Activated CD4-positive, alpha-beta T cell treated with anti-CD3 and anti-CD28 coated beads, Interleukin-2, amount 10 ng/mL, durations not matched to agents 24 days and 14 days (primary cell): Measurements from ENCODE around the gene CAPS. TPM values are rescaled to one million over a fixed set of nuclear protein-coding genes. Genes with fewer than 3 reads are reported as not detected.
"Not testable (repeated sequence)": the region's sequence is repeated elsewhere in the genome, so short reads cannot be mapped to it uniquely, and the experiment has no call there.

Source experiments
- DNase-seq: peaks from one replicate; pipeline ENCODE4 v3.0.0; 2022
- H3K27ac Mint-ChIP-seq: one replicate; pipeline ENCODE4 v1.8.0; 2022; ENCODE audit warnings: mild to moderate bottlenecking, mixed read lengths
- H3K27me3 Mint-ChIP-seq: one replicate; pipeline ENCODE4 v1.8.0; 2022; ENCODE audit warnings: mixed read lengths
- H3K36me3 Mint-ChIP-seq: one replicate; pipeline ENCODE4 v1.8.0; 2022; ENCODE audit warnings: low read depth, mild to moderate bottlenecking, mixed read lengths
- H3K4me1 Mint-ChIP-seq: one replicate; pipeline ENCODE4 v1.8.0; 2021; ENCODE audit warnings: mixed read lengths
- H3K4me3 Mint-ChIP-seq: one replicate; pipeline ENCODE4 v1.8.0; 2022; ENCODE audit warnings: mild to moderate bottlenecking, moderate library complexity, mixed read lengths
- H3K9me3 Mint-ChIP-seq: one replicate; pipeline ENCODE4 v1.8.0; 2021; ENCODE audit warnings: mixed read lengths
- intact Hi-C: fragments of 100-400 bp; cut with micrococcal nuclease; formaldehyde crosslinking; loops from one replicate; pipeline ENCODE4 v1.15.1; 2023
- total RNA-seq: library from RNA; stranded (reverse); gene quantifications from 2 replicates; pipeline ENCODE4 v1.2.3, GENCODE V29; 2022

Gene CAPS
- total RNA-seq: 4.0 and 4.1 TPM in 2 replicates

DNA sequence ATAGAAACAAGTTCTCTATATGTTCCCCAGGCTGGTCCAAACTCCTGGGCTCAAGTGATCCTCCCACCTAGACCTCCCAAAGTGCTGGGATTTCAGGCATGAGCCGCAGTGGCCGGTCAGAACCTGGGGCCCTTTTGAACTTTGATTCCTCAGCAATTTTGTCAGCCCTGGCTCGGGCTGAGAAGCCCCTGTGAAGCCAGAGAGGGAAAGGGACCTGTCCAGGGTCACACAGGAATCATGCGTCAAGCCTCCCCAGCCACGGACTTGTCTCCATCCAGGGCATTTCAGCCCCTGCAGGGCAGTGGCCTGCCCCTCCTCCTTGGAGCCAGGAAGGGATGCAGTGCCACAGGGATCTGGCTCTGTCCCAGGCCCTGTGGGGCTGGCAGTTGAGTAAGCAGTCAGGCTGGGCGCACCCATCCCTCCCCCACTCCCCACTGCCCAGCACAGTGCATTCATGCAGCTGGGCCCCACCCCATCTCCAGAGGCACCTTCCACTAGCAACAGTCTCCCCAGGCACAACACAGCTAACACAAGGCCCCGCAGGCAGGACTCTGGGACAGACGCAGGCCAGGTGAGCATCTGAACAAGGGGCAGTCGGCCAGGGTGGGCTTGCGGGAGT is at the start of gene CAPS:
Gene CAPS (plus strand): TSS at position 516 of the 619 bp plus-strand sequence. CDS start 153 bp downstream, outside the sequence.
- peaks cover 21% of the 10 kb centered on the region for H3K36me3 Mint-ChIP-seq
- no peak for DNase-seq
- intact Hi-C loops: no loop called here
- no peaks in the 10 kb centered on the region for H3K4me1 Mint-ChIP-seq
- H3K27ac Mint-ChIP-seq: no peak within 1 kb of the TSS
- no peaks in the 10 kb centered on the region for H3K27me3 Mint-ChIP-seq
- no peaks in the 10 kb centered on the region for H3K9me3 Mint-ChIP-seq
- H3K4me3 Mint-ChIP-seq: no peak within 1 kb of the TSS

DNA sequence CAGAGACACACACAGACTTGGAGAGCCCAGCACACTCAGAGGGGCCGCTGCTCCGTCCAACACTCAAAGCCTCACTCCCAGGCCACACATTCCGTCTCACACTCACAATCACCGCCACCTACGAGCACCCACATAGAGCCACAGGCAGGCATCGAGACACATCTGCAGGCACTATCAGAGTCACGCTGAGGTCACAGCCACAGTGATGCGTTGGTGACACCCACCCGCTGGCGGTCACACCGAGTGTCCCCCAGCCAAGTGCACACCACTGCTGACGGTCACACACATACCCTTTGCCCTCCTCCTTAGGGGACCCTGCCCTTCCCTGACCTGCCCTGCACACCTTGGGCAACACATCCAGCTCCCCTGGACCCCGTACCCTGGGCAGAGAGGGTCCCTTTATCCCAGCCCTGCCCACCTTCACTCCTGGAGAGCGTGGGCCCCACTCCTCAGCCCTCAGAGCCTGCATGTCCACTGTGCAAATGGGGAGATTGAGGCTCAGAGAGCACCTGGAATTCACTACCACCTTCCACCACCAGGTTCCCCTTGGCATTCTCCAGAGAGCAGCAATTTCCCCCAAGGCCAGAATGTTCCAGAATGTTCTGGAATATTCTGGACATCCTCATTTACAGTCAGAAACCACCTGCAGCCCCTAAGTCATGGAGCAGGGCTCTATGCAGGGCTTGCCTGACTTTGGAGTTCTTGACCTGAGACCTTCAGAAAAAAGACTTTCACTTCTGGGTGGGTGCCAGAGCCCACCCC is 49.1 kb upstream of the CAPS start:
- H3K36me3 Mint-ChIP-seq: no peaks in the 10 kb centered on the region
- H3K27ac Mint-ChIP-seq: peak overlapping the region; percentile 24
- DNase-seq: no peak
- no peaks in the 10 kb centered on the region for H3K4me1 Mint-ChIP-seq
- no peaks in the 10 kb centered on the region for H3K9me3 Mint-ChIP-seq
- no peaks in the 10 kb centered on the region for H3K27me3 Mint-ChIP-seq
- intact Hi-C loops: no loop called here
- no peak overlapping the region for H3K4me3 Mint-ChIP-seq

DNA sequence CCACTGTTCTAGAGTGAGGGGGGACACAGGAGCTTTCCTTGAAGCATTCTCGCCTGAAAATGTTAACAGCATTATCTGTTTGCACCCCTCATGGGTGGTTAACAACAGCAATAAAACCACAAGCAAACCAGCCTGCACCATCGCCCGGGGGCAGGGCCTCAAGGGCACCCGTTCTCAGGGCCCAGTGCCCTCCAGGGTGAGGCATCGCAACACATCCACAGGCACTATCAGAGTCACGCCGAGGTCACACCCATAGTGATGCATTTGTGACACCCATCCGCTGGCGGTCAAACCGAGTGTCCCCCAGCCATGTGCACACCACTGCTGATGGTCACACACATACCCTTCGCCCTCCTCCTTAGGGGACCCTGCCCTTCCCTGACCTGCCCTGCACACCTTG is 48.3 kb upstream of the CAPS start:
- intact Hi-C loops: no loop called here
- H3K4me3 Mint-ChIP-seq: no peak overlapping the region
- no peaks in the 10 kb centered on the region for H3K36me3 Mint-ChIP-seq
- DNase-seq: no peak
- H3K4me1 Mint-ChIP-seq: no peaks in the 10 kb centered on the region
- H3K9me3 Mint-ChIP-seq: no peaks in the 10 kb centered on the region
- H3K27ac Mint-ChIP-seq: no peak overlapping the region
- no peaks in the 10 kb centered on the region for H3K27me3 Mint-ChIP-seq

DNA sequence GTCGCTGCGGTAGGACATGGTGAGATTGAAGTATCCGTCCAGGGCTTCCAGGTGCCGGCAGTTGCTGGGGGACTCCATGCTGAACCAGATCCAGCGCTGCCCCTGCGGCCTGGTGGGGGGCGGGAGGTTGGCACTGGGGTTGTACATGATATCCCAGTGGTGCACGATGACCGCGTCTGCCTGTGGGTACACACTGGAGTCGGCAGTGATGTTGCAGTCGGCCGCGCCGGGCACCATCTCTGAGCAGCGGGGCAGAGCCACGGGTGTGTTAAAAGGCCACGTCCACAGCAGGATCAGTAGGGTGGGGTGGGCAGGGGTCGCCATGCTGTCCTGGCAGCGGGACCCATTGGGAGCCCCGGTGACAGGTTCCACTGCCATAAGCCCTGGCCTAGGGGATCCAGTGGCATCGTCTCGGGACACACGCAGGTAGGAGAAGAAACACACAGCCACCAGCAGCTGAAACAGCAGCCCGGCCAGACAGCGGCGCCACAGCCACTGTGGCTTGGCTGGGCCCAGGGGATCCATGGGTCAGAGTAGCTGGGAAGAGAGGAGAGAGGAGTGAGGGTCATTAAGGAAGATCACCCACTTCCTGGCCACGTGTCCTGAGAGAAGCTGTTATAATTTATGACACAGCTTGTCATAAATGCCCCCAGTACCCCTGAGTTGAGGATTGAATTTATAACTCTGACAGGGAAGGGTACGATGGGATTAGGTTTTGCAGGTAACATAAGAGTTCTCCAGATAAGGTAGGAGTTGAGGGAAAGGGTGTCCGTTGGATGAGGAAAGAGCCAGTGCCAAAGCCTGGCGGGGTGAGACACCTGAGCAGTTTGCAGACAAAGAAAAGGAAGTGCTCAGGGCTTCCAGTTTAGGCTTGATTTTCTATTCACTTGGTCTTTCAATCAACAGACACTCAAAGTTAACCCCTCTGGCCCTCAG is 46.6 kb upstream of the CAPS start:
- no peaks in the 10 kb centered on the region for H3K9me3 Mint-ChIP-seq
- no peaks in the 10 kb centered on the region for H3K36me3 Mint-ChIP-seq
- DNase-seq: no peak
- H3K4me1 Mint-ChIP-seq: no peaks in the 10 kb centered on the region
- no peak overlapping the region for H3K4me3 Mint-ChIP-seq
- no peak overlapping the region for H3K27ac Mint-ChIP-seq
- no peaks in the 10 kb centered on the region for H3K27me3 Mint-ChIP-seq
- intact Hi-C loops: no loop called here

DNA sequence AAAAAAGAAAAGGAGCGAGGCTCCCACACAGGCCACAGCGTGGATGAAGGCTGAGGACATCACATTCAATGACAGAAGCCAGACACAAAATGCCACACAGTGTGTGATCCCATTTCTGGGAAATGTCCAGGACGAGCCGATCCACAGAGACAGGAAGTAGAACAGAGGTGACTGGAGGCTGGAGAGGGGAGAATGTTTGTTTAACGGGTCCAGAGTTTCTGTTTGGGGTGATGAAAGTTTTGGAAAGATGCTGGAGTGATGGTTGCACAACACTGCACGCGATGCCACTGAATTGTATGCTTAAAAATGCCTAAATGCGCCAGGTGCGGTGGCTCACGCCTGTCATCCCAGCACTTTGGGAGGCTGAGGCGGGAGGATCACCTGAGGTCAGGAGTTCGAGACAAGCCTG is 43.1 kb upstream of the CAPS start:
- H3K9me3 Mint-ChIP-seq: no peaks in the 10 kb centered on the region
- no peak for DNase-seq
- no peak overlapping the region for H3K4me3 Mint-ChIP-seq

DNA sequence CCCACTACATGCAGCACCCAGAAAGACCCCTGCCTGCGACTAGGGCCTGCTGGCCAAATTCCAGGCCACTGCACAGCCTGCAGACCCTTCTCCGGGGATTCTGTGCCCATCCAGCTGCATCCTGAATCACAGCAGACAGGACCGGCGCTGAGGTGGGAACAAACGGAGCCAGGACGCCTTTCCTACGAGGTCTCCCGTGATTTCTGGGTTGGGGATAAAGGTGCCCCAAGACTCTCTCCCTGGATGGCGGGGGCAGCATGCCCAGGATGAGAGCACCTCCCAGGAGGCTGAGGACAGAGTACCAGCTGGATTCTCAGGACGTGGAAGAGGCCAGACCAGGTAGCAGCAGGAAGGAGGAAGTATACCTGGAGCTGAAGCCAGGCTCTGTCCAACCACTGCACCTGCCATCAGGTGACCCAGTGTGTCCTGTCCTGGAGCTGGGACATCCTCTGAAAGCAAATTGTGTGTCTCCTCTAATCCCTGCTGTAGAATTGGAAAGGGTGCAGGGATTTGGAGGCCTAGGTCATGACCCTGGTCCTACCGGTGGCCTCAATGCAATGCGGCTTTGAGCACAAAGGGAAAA is 40.3 kb upstream of the CAPS start:
- Mint-ChIP-seq H3K36me3 (no peaks in the 10 kb centered on the region), H3K4me3 (no peak overlapping the region), H3K4me1 (no peaks in the 10 kb centered on the region), H3K9me3 (no peaks in the 10 kb centered on the region), H3K27me3 (no peaks in the 10 kb centered on the region), H3K27ac (no peak overlapping the region)
- intact Hi-C loops: no loop called here
- no peak for DNase-seq

More for the DNA sequence above, 43.1 kb upstream of the CAPS start:
- intact Hi-C loops: no loop called here
- Mint-ChIP-seq H3K27me3 (no peaks in the 10 kb centered on the region), H3K27ac (no peak overlapping the region), H3K36me3 (no peaks in the 10 kb centered on the region), H3K4me1 (no peaks in the 10 kb centered on the region)

DNA sequence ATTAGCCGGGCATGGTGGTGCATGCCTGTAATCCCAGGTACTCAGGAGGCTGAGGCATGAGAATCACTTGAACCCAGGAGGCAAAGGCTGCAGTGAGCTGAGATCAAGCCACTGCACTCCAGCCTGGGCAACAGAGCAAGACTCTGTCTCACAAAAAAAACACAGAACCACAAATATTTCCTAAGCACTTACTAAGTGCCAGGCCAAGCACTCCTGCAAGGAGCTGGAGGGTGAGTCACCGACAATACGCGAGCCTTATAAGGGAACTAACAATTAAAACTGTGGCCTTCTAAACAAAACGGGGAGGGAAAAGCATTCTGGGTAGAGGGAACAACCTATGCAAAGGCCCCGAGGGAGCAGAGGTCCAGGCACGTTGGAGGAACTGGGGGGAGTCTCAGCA is 39.6 kb upstream of the CAPS start:
- H3K36me3 Mint-ChIP-seq, H3K4me1 Mint-ChIP-seq, DNase-seq, intact Hi-C loops, H3K9me3 Mint-ChIP-seq, H3K27me3 Mint-ChIP-seq, H3K27ac Mint-ChIP-seq, H3K4me3 Mint-ChIP-seq: not testable (repeated sequence)

DNA sequence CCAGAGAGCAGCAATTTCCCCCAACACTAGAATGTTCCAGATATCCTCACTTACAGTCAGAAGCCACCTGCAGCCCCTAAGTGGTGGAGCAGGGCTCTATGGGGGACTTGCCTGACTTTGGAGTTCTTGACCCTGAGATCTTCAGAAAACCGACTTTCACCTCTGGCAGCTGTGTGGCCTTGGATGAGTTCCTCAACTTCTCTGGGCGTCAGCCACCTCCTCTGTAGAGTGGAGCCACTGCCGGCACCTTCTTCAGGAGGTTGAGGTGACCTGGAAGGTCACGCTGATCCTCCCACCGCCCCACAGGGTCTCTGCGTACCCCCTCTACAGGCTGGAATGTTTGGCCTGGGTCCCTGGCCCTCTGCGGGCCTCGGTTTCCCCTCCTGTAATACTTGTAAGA is 36.6 kb upstream of the CAPS start:
- H3K4me3 Mint-ChIP-seq: no peak overlapping the region
- H3K4me1 Mint-ChIP-seq: no peaks in the 10 kb centered on the region
- H3K27me3 Mint-ChIP-seq: peaks cover 4% of the 10 kb centered on the region
- no peaks in the 10 kb centered on the region for H3K36me3 Mint-ChIP-seq
- no peak overlapping the region for H3K27ac Mint-ChIP-seq
- DNase-seq: no peak
- no peaks in the 10 kb centered on the region for H3K9me3 Mint-ChIP-seq
- intact Hi-C loops: no loop called here

DNA sequence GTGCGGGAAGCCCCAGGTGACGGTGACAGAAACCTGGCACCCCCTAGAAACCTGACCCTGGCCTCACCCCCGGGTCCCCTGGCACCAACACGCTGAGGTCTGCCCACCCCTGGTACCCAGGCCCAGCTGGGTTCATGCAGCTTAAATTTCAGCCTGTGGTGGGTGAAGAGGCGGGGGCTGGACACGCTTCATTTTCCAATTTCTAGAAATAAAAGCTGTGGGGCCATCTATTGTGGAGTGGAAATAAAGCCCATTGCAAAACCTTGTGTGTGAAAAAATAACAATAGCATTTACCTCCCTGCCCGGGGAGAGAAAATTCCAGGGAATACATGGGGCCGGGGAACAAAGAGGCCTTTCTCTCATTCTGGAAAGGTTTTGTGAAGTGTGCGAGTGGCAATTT is 36.2 kb upstream of the CAPS start:
- no peaks in the 10 kb centered on the region for H3K36me3 Mint-ChIP-seq
- H3K9me3 Mint-ChIP-seq: no peaks in the 10 kb centered on the region

DNA sequence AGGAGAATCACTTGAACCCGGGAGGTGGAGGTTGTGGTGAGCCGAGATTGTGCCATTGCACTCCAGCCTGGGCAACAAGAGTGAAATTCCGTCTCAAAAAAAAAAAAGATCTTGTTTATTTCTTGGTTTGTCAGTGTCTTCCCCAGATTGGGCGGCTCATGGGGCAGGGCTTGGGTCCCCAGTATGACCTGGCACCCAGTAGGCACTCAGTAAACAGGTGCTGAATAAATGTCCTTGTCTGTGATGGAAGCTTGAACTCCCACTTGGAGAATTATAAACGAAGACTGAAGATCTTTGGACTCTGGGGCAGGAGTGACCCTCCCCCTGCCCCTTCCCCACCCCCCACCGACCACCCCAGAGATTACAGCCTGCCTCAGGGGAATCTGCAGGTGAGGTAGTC is 33.9 kb upstream of the CAPS start:
- intact Hi-C loops: no loop called here
- Mint-ChIP-seq H3K27me3 (peaks cover 8% of the 10 kb centered on the region), H3K4me3 (no peak overlapping the region), H3K9me3 (no peaks in the 10 kb centered on the region), H3K27ac (no peak overlapping the region), H3K36me3 (no peaks in the 10 kb centered on the region), H3K4me1 (no peaks in the 10 kb centered on the region)
- DNase-seq: no peak

More for the DNA sequence above, 36.2 kb upstream of the CAPS start:
- no peak for DNase-seq
- H3K27ac Mint-ChIP-seq: no peak overlapping the region
- peaks cover 6% of the 10 kb centered on the region for H3K27me3 Mint-ChIP-seq
- no peaks in the 10 kb centered on the region for H3K4me1 Mint-ChIP-seq
- intact Hi-C loops: no loop called here
- H3K4me3 Mint-ChIP-seq: no peak overlapping the region

DNA sequence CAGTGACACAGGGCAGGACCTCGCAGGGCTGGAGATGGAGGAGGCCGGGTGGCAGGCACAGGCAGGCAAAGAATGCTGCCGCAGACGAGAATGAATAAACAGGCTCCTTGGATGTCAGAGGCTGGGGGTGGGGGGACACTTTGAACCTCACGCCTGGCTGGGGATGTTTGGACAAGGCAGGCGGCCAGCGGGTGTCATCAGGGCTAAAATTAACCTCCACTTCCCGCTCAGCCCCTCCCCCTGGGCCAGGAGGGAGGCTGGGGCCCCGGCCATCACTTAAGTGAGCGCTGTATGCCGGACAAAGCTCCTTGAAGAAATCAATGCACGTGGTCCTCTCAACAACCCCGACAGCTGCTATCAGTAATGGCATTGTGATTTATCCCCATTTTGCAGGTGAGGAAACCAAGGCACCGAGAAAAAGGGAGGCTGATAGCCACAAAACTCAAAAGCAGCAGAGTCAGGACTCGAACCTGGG is 33.4 kb upstream of the CAPS start:
- intact Hi-C loops: no loop called here
- Mint-ChIP-seq H3K36me3 (no peaks in the 10 kb centered on the region), H3K9me3 (no peaks in the 10 kb centered on the region), H3K27ac (no peak overlapping the region), H3K4me1 (no peaks in the 10 kb centered on the region), H3K27me3 (peaks cover 8% of the 10 kb centered on the region), H3K4me3 (no peak overlapping the region)
- no peak for DNase-seq

DNA sequence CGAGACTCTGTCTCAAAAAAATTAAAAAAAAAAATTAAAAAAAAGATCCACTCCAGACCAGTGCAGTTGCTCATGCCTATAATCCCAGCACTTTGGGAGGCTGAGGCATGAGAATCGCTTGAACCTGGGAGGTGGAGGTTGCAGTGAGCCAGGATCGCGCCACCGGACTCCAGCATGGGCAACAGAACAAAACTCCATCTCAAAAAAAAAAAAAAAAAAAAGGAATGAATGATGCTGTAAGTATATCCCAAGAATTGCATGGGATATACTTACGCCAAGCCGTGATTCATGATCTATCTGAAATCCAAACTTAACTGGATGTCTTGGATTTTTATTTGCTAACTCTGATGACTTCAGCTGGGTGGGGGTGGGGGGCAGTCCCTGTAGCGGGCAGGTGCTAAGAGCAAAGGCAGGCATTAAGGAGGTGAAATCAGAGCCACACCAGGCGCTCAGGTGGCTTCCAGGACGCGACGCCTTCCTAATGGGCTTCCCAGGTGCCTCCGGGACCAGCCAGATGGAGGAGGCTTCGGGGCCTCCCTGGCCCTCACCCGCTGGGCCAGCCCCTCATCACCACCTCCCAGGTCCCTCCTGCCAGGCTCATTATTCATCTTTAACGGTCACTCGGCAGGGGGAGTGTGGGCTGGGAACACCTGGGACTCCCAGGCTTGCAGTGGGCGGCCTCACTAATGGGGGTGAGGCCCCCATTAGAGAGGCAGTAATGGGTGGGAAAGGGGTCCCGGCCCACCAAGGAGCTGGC is 32.3 kb upstream of the CAPS start:
- intact Hi-C loops: no loop called here
- no peak for DNase-seq
- Mint-ChIP-seq H3K4me3 (no peak overlapping the region), H3K27ac (no peak overlapping the region), H3K9me3 (no peaks in the 10 kb centered on the region), H3K4me1 (no peaks in the 10 kb centered on the region), H3K27me3 (peaks cover 8% of the 10 kb centered on the region), H3K36me3 (no peaks in the 10 kb centered on the region)

DNA sequence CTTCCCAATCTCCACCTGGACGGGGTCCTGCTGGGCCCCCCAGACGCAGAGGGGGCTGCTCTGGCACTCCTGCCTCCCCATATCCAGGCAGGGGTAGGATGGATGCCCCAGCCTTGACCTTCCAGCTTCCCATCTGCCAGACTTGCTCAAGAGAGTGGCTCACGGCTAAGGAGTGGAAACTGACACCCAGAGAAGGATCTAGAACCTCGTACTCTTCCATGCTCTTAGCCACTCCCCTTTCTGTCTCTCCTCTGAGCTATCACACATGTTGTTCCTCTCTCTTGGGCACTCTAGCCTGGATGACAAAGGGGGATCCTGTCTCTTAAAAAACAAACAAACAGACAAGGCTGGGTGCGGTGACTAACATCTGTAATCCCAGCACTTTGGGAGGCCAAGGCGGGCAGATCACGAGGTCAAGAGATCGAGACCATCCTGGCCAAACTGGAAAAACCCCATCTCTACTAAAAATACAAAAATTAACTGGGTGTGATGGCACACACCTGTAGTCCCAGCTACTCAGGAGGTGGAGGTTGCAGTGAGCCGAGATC is 31.6 kb upstream of the CAPS start:
- no peak overlapping the region for H3K27ac Mint-ChIP-seq
- peaks cover 8% of the 10 kb centered on the region for H3K27me3 Mint-ChIP-seq
- H3K4me1 Mint-ChIP-seq: no peaks in the 10 kb centered on the region
- H3K4me3 Mint-ChIP-seq: no peak overlapping the region
- intact Hi-C loops: no loop called here
- no peaks in the 10 kb centered on the region for H3K36me3 Mint-ChIP-seq
- DNase-seq: no peak
- no peaks in the 10 kb centered on the region for H3K9me3 Mint-ChIP-seq
